Right atrium auricular region (tissue), 2 donors: ENCODE measurements around the gene ITIH3. TPM values are rescaled to one million over a fixed set of nuclear protein-coding genes. Genes with fewer than 3 reads are reported as not detected.
A peak's percentile ranks its signal among the peaks of the same experiment; 100 is the strongest.

Source experiments
- DNase-seq: peaks from one replicate; pipeline ENCODE4 v3.0.0-alpha.2; 2019; ENCODE audit warnings: low spot score
- H3K27ac ChIP-seq, 2 donors: fragments of 200-600 bp; sonication (generic); 1 replicate in 1 of 2; 2 replicates in 1 of 2; pipeline ENCODE4 v1.5.1; 2016 to 2019
- H3K27me3 ChIP-seq, 2 donors: fragments of 200-600 bp; sonication (generic); one replicate each; pipeline versions ENCODE4 v1.5.1 to v1.6.0; 2017 to 2019
- H3K36me3 ChIP-seq: fragments of 200-600 bp; sonication (generic); one replicate; pipeline ENCODE4 v1.5.1; 2016
- H3K4me1 ChIP-seq, 2 donors: fragments of 200-600 bp; sonication (generic); one replicate each; pipeline versions ENCODE4 v1.5.1 to v1.6.0; 2017 to 2019
- H3K4me3 ChIP-seq, 2 donors: fragments of 200-600 bp; sonication (generic); 1 replicate in 1 of 2; 2 replicates in 1 of 2; pipeline ENCODE4 v1.5.1; 2017 to 2019; ENCODE audit warnings: mild to moderate bottlenecking in 1 of 2, moderate library complexity in 1 of 2
- H3K9me3 ChIP-seq, 2 donors: fragments of 200-600 bp; sonication (generic); one replicate each; pipeline ENCODE4 v1.5.1; 2019
- CTCF ChIP-seq, 2 donors: fragments of 200-600 bp; sonication (generic); IDR thresholded peaks; one replicate each; pipeline ENCODE4 v1.5.1; 2019; ENCODE audit warnings: antibody characterized with exemption in 2 of 2
- total RNA-seq, 2 donors: library from RNA; depleted of rRNA; stranded (reverse); fragments of >200 nt; gene quantifications; one replicate each; pipeline ENCODE4 v1.1.0, GENCODE V29; 2016

ITIH3 gene
- total RNA-seq, 2 donors from 2014 or later = 0.19 to 2.1 TPM

GRCh38 chr3:52777959-52778805 lies 16.4 kb upstream of the ITIH3 start:
- Histone ChIP-seq H3K27me3 (no peaks in the 10 kb centered on the region), H3K36me3 (no peaks in the 10 kb centered on the region), H3K4me1 (no peaks in the 10 kb centered on the region), H3K27ac (no peak overlapping the region), H3K4me3 (no peak overlapping the region), H3K9me3 (no peaks in the 10 kb centered on the region)
- DNase-seq = peak; percentile 50
- no peak for TF ChIP-seq CTCF (IDR thresholded peaks at IDR 0.05)

GRCh38 chr3:52779011-52779836 lies 15.4 kb upstream of the ITIH3 start:
- Histone ChIP-seq H3K27me3 (no peaks in the 10 kb centered on the region), H3K4me1 (no peaks in the 10 kb centered on the region), H3K9me3 (no peaks in the 10 kb centered on the region), H3K4me3 (no peak overlapping the region), H3K36me3 (no peaks in the 10 kb centered on the region), H3K27ac (no peak overlapping the region)
- peak; percentile 55 for DNase-seq
- TF ChIP-seq CTCF (IDR thresholded peaks at IDR 0.05) = no peak

- Histone ChIP-seq H3K9me3 (no peaks in the 10 kb centered on the region), H3K27me3 (no peaks in the 10 kb centered on the region), H3K4me3 (no peak overlapping the region), H3K4me1 (no peaks in the 10 kb centered on the region), H3K36me3 (no peaks in the 10 kb centered on the region), H3K27ac (no peak overlapping the region)
- no peak for TF ChIP-seq CTCF (IDR thresholded peaks at IDR 0.05)
- peak; percentile 55 for DNase-seq
Measured at GRCh38 chr3:52779837-52780585, 14.6 kb upstream of the ITIH3 start.

DNA sequence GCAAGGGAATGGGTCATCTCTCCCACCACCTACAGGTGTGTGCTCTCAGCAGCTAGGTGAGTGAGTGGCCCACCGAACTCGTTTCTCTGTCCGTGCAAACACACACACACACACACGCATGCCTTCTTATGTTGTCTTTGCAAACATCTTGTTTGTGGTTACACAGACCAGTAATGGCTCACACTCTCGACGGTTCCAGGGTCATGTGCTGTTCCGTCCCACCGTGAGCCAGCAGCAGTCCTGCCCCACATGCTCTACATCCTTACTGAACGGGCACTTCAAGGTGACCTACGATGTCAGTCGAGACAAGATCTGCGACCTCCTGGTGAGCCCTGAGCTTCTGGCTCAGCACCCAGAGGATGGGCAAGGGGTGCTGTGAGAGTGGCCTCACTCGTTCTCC lies 12.9 kb upstream of the ITIH3 start:
- no peaks in the 10 kb centered on the region for H3K27me3 ChIP-seq
- no peaks in the 10 kb centered on the region for H3K9me3 ChIP-seq
- no peak overlapping the region for H3K27ac ChIP-seq
- no peak overlapping the region for H3K4me3 ChIP-seq
- H3K4me1 ChIP-seq = no peaks in the 10 kb centered on the region
- no peak for DNase-seq
- no peak for TF ChIP-seq CTCF (IDR thresholded peaks at IDR 0.05)
- H3K36me3 ChIP-seq = no peaks in the 10 kb centered on the region

DNA sequence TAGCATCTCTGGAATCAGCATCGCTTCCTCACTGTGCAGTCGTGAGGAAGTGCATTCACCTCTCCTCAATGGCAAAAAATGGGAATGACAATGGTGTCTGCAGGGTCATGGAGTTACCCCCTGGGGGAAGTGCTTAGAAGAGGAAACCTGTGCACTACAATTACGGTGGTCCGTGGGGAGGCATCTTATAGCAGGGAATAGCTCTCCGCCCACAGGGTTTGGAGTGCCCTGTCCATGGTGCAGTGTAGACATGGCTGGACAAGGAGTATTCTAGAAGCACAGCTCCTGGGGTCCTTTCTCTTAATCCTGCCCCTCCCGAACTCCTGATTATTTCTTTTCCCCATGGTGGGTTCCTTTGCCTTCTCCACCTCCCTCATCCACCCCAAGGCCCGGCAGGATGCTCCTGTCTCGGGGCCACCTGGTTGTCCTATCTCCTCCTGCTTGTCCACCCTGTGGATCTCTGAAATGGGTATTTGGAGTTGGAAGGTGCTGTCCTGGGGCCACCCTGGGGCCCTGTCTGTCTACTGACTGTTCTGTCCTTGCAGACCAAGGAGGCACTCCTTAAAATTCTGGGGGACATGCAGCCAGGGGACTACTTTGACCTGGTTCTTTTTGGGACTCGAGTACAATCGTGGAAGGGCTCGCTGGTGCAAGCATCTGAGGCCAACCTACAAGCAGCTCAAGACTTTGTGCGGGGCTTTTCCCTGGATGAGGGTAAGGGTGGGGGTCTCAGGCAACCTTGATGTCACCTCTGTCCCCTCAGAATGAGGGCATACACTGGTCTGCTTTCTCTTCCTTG lies 12.0 kb upstream of the ITIH3 start:
- no peak overlapping the region for H3K4me3 ChIP-seq
- no peak for TF ChIP-seq CTCF (IDR thresholded peaks at IDR 0.05)
- no peaks in the 10 kb centered on the region for H3K27me3 ChIP-seq
- H3K4me1 ChIP-seq = no peaks in the 10 kb centered on the region
- no peak for DNase-seq
- H3K36me3 ChIP-seq = no peaks in the 10 kb centered on the region
- no peak overlapping the region for H3K27ac ChIP-seq
- no peaks in the 10 kb centered on the region for H3K9me3 ChIP-seq
